ENCODE data around the gene IQCB1.
"Not testable (repeated sequence)": the region's sequence is repeated elsewhere in the genome, so short reads cannot be mapped to it uniquely, and the experiment has no call there.

Gene IQCB1

GRCh38 chr3:121809249-121809648 lies 25.6 kb downstream of the IQCB1 start:
- no peak for DNase-seq (ENCODE audit: low read depth)

- no peak for DNase-seq (ENCODE audit: low read depth)
These were observed 31.0 kb downstream of the IQCB1 start for GRCh38 chr3:121803771-121804320.

GRCh38 chr3:121800906-121801305 lies 34.0 kb downstream of the IQCB1 start:
- DNase-seq (ENCODE audit: low read depth), result no peak

GRCh38 chr3:121796970-121797369 lies 37.9 kb downstream of the IQCB1 start:
- DNase-seq (ENCODE audit: low read depth), result no peak

GRCh38 chr3:121794264-121794983 lies 40.4 kb downstream of the IQCB1 start:
- no peak for DNase-seq (ENCODE audit: low read depth)

- no peak for DNase-seq (ENCODE audit: low read depth)
These were observed 41.8 kb downstream of the IQCB1 start for GRCh38 chr3:121793078-121793477.

- no peak for DNase-seq (ENCODE audit: low read depth)
These were observed 48.4 kb downstream of the IQCB1 start for GRCh38 chr3:121786485-121786884.

GRCh38 chr3:121782784-121783183 lies 52.1 kb downstream of the IQCB1 start:
- not testable (repeated sequence) for DNase-seq (ENCODE audit: low read depth)

- DNase-seq (ENCODE audit: low read depth), result no peak
These were observed 53.2 kb downstream of the IQCB1 start for GRCh38 chr3:121781611-121782010.

GRCh38 chr3:121775095-121775494 lies 59.8 kb downstream of the IQCB1 start:
- DNase-seq (ENCODE audit: low read depth), result not testable (repeated sequence)

- DNase-seq (ENCODE audit: low read depth), result no peak
These were observed 65.6 kb downstream of the IQCB1 start for GRCh38 chr3:121769246-121769645.

GRCh38 chr3:121768452-121768851 lies 66.4 kb downstream of the IQCB1 start:
- no peak for DNase-seq (ENCODE audit: low read depth)

GRCh38 chr3:121759541-121760202 lies 75.2 kb downstream of the IQCB1 start:
- DNase-seq (ENCODE audit: low read depth), result no peak

- DNase-seq (ENCODE audit: low read depth), result no peak
These were observed 76.0 kb downstream of the IQCB1 start for GRCh38 chr3:121758727-121759450.

GRCh38 chr3:121757812-121758545 lies 76.9 kb downstream of the IQCB1 start:
- DNase-seq (ENCODE audit: low read depth), result no peak

GRCh38 chr3:121757087-121757811 lies 77.6 kb downstream of the IQCB1 start:
- no peak for DNase-seq (ENCODE audit: low read depth)

- DNase-seq (ENCODE audit: low read depth), result no peak
These were observed 82.1 kb downstream of the IQCB1 start for GRCh38 chr3:121752772-121753171.

GRCh38 chr3:121752261-121752660 lies 82.6 kb downstream of the IQCB1 start:
- DNase-seq (ENCODE audit: low read depth), result no peak

GRCh38 chr3:121750087-121750415 lies 84.8 kb downstream of the IQCB1 start:
- DNase-seq (ENCODE audit: low read depth), result no peak

GRCh38 chr3:121749276-121750086 lies 85.4 kb downstream of the IQCB1 start, which contains the start of gene GOLGB1:
TSS of gene GOLGB1 (minus strand) at chr3:121749741. CDS start at chr3:121730971, 18,770 bp downstream.
- DNase-seq (ENCODE audit: low read depth), result peak; percentile 84

Data from stimulated activated CD8-positive, alpha-beta memory T cell treated with anti-CD3 and anti-CD28 coated beads, Interleukin-12 subunit alpha, Interleukin-12 subunit beta, amount 100 ng/mL, for 4 hours (primary cell).